ENCODE data around the gene MBD2. TPM values are rescaled to one million over a fixed set of nuclear protein-coding genes. Genes with fewer than 3 reads are reported as not detected.

Gene MBD2
- total RNA-seq, 1 donor from 2014 or later = 43.0 TPM

DNA sequence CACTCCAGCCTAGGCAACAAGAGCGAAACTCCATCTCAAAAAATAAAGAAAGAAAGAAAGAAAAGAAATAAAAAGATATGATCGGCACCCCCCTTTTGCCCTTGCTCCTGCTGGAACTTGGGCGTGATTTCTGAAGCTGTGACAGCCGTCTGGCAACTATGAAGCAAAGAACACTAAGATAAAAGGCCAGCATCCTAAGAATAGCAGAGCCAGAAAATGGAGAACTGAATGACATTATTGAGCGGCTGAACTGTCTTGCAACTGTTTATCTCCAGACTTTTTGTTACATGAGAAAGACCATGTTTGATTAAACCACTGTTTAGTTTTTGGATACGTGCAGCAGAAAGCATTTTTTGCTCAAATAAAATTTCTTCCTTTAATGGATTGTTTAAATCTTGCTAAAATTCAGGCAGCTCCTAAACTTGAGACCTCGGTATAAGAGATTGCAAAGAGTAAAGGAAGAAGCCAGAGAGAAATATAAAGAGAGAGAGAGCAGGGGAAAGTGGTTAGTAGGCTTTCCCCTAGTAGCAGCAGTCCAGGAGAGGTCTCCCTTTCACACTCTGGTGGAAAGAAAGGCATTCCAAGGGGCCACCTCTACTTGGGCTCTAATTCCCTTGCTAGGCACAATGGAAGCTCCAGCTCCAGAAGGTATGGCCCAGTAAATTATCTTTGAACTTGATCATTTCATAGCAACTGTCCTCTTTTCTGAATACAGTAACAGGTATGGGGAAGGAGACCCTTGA lies 8.2 kb upstream of the MBD2 start:
- TF ChIP-seq POLR2A (IDR thresholded peaks at IDR 0.05) (no peak), POLR2AphosphoS5 (IDR thresholded peaks at IDR 0.05; ENCODE audit: insufficient read depth in 1 of 2, low read depth in 1 of 2) (no peak), CTCF (IDR thresholded peaks at IDR 0.05) (no peak)
- Histone ChIP-seq H3K4me1 (no peaks in the 10 kb centered on the region), H3K27ac (no peak overlapping the region), H3K4me3 (no peak overlapping the region), H3K36me3 (no peaks in the 10 kb centered on the region), H3K9me3 (no peaks in the 10 kb centered on the region), H3K27me3 (no peaks in the 10 kb centered on the region)
- no peak for DNase-seq (ENCODE audit: extremely low spot score in 2 of 2)
- intact Hi-C loops (cut with DNase I) = no loop called here

DNA sequence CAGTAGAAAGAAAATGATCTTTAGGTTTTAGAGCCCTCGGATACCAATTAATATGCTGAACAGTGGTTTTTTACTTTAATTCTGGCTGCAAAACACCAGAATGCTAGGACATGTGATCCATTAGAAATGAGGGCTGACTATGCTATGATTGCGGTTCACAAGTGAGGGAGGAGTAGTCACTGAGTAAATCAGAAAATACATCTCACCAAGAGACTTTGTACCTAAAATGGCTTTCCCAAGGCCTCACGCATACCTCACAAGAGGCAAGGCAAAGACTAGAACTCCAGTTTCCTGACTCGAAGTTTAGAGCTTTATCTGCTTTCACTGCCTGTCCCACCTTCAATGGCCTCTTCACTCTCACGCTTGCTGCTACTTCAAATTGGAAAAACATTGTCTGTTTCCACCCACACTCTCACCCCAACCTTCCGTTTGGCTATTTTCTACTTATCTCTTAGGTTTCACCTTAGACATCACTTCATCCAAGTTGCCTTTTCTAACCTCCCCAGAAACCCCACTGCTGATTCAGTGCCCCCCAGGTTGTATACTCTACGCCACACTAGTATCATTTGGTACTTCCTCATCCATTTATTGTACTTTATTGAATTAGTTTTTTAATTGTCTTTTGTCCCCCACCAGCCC lies 5.1 kb upstream of the MBD2 start:
- no peaks in the 10 kb centered on the region for H3K9me3 ChIP-seq
- TF ChIP-seq POLR2A (IDR thresholded peaks at IDR 0.05) = no peak
- TF ChIP-seq CTCF (IDR thresholded peaks at IDR 0.05) = no peak
- TF ChIP-seq POLR2AphosphoS5 (IDR thresholded peaks at IDR 0.05; ENCODE audit: insufficient read depth in 1 of 2, low read depth in 1 of 2) = no peak
- H3K27me3 ChIP-seq = no peaks in the 10 kb centered on the region
- no peaks in the 10 kb centered on the region for H3K36me3 ChIP-seq
- DNase-seq (ENCODE audit: extremely low spot score in 2 of 2) = no peak
- no peaks in the 10 kb centered on the region for H3K4me1 ChIP-seq
- no peak overlapping the region for H3K27ac ChIP-seq
- intact Hi-C loops (cut with DNase I) = no loop called here
- H3K4me3 ChIP-seq = no peak overlapping the region

- Histone ChIP-seq H3K27me3 (no peaks in the 10 kb centered on the region), H3K4me3 (no peak overlapping the region), H3K4me1 (peaks cover 1% of the 10 kb centered on the region), H3K9me3 (no peaks in the 10 kb centered on the region), H3K27ac (no peak overlapping the region), H3K36me3 (no peaks in the 10 kb centered on the region)
- DNase-seq (ENCODE audit: extremely low spot score in 2 of 2) = no peak
- intact Hi-C loops (cut with DNase I) = no loop called here
- TF ChIP-seq CTCF (IDR thresholded peaks at IDR 0.05) (no peak), POLR2A (IDR thresholded peaks at IDR 0.05) (no peak), POLR2AphosphoS5 (IDR thresholded peaks at IDR 0.05; ENCODE audit: insufficient read depth in 1 of 2, low read depth in 1 of 2) (no peak)
Measured at GRCh38 chr18:54228364-54228763, 3.9 kb upstream of the MBD2 start.

DNA sequence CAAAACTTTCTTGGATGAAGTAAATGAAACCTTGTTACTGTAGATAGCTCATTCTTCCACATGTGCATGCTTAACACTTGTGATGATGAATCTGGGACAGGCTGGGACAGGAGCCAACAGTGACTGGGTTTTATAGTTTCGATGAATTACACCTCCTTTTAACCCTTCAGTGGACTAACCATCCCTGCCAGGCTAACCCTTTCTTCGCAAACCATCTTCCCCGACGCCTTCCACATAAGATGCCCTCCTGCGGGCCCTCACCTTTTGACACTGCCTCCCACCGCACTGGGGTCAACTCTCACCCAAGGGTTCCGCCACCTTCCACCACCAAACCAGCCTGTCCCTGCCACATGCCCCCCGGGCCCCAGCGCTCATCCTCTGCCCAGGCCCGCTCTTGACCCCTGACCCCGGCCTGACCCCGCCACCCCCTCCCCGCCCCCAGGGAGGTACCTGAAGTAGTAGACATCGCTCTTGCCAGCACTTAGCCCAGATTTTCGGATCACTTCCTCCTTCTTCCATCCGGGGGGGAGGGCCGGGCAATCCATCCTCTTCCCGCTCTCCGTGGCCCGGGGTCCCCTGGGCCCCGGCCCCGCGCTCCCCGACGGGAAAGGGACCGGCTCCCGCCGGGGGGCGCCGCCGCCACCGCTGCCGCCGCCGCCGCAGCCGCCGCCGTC lies 764 bp downstream of the MBD2 start:
- Histone ChIP-seq H3K27me3 (no peaks in the 10 kb centered on the region), H3K27ac (peak overlapping the region; percentile 82), H3K36me3 (no peaks in the 10 kb centered on the region), H3K4me3 (peak overlapping the region; percentile 72 to 75), H3K4me1 (peaks cover 42% of the 10 kb centered on the region), H3K9me3 (no peaks in the 10 kb centered on the region)
- intact Hi-C loops (cut with DNase I) = no loop called here
- DNase-seq (ENCODE audit: extremely low spot score in 2 of 2) = no peak
- TF ChIP-seq POLR2AphosphoS5 (IDR thresholded peaks at IDR 0.05; ENCODE audit: insufficient read depth in 1 of 2, low read depth in 1 of 2) (peak; percentile 23 to 36), POLR2A (IDR thresholded peaks at IDR 0.05) (no peak)

DNA sequence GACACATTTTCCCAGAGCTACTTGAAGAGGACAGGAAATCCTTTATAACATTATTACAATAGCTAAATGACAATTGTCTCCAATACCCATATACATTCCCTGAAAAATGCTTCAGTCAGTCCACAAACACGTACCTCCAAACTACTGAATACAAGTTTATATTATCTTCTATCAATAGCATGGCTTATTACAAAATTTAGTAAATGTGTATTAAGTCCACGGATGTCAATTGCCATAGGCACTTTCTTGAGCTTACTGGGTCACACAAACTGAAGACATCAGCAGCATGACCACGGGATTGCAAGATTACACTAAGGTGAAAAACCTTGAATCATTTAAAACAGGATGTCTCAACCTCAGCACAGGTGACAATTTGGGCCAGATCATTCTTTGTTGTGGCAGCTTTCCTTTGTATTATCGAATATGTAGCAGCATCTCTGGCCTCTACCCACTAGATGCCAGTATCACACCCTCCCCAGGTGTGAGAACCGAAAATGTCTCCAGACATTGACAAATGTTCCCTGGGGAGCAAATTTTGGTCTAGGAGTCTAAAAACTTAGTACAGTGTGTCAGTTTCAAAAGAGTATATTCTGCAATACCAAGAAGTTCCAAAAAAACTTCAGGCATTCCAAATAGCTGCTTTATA lies 1.4 kb downstream of the MBD2 start:
- Histone ChIP-seq H3K27me3 (no peaks in the 10 kb centered on the region), H3K27ac (peak overlapping the region; percentile 82), H3K9me3 (no peaks in the 10 kb centered on the region), H3K4me3 (peak overlapping the region; percentile 72 to 75), H3K36me3 (no peaks in the 10 kb centered on the region), H3K4me1 (peaks cover 47% of the 10 kb centered on the region)
- DNase-seq (ENCODE audit: extremely low spot score in 2 of 2) = no peak
- no peak for TF ChIP-seq POLR2A (IDR thresholded peaks at IDR 0.05)
- no peak for TF ChIP-seq CTCF (IDR thresholded peaks at IDR 0.05)
- TF ChIP-seq POLR2AphosphoS5 (IDR thresholded peaks at IDR 0.05; ENCODE audit: insufficient read depth in 1 of 2, low read depth in 1 of 2) = no peak
- intact Hi-C loops (cut with DNase I) = no loop called here

Measured in vagina (tissue), 2 donors.